DLD1 (cell line): Measurements from ENCODE around the gene FOXC2.

Experiments used
- in situ Hi-C: cut with HindIII; loops from 2 replicates; pipeline ENCODE4 v1.10.0; 2017; ENCODE audit warnings: low sequenced_read_pairs

FOXC2 gene

DNA sequence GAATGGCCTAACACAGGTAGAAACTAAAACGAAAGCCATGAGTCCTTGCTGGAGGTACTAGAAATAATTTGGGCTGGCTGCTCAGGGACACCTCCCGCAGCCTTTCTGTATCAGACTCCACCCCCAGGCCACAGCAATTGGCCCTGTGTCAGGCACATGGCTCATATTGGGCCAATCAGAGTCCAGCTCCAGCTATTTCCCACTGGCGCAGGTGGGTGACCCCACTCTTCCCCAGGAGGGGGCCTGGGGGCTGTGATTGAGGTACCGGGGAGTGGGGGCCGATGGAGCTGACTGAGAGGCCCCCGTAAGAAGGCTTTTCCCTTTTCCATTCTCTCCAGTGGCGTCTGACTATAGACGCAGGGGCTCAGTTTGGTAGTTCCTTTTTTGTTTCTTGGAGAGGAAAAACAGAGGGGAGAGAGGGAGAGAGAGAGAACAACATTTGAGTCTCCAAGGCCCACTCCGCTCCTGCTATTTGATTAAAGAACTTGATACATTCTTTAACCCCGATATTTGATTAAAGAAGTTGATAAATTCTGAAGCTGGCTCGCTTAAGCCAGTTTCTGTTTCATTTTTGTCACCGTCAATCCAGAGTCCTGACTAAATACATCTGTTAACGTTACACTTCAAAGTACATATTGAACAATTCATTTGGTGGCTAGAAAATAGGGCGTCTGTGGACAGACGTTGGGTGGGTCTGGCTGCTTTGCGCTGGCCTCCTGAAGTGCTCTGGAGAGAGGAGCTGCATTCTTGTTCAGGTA, 38.0 kb downstream of the FOXC2 start:
- in situ Hi-C loops = no loop called here

DNA sequence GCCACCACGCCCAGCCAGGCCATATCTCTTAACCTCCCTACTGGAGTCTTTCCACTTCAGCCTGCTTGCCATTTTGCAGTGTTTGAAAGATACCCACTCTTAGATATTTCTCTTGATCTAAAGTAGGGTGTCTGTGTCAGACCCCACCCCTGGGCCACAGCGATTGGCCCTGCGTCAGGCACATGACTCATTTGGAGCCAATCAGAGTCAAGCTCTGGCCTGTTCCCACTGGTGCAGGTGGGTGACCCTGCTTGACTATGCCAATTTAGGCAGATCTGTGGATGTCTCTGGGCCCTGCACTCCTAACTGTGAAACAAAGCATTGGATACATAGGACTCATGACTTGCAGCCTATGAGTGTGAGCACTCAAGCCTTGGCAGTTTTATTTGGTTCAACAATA, 39.3 kb downstream of the FOXC2 start:
- in situ Hi-C loops = no loop called here

DNA sequence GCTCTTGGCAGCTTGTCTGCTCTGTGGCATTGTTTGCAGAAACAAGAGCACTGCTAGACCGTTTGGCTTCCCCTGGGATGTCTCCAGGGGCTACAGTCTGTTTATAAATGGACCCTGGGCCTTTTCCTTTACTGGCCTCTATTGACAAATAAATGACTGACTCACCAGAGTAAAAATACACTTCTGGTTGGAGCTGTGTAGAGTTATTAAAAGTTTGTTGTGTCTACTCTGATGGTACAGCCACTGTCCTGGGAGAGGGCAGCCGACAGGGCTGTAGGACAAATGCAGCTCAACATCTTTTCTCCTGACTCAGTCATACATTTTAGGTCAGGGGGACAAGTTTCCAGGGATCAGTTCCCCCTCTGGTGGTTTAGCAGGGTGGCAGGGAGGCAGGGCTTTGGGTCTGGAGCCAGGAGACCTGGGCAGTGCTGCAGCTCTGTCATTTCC, 41.7 kb downstream of the FOXC2 start:
- in situ Hi-C loops = no loop called here

DNA sequence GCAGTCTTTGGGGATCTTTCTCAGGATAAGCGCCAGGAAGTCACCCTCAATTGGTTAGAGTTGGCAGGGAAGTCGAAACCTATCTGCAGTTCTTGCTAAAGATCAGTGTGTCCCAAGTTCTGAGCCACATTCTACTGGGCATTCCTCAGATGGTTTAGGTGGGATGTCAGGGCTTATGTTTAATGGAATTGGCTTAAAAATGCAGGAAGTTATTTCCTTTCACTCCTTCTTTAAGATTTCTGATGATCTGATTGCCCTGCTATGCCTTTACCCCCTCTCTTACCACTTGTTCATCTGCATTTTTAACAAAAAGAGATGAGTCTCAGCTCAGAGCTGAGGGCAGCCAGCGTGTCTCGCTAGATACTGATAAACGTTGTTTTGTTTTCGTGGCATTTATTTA, 42.5 kb downstream of the FOXC2 start:
- in situ Hi-C loops = no loop called here

DNA sequence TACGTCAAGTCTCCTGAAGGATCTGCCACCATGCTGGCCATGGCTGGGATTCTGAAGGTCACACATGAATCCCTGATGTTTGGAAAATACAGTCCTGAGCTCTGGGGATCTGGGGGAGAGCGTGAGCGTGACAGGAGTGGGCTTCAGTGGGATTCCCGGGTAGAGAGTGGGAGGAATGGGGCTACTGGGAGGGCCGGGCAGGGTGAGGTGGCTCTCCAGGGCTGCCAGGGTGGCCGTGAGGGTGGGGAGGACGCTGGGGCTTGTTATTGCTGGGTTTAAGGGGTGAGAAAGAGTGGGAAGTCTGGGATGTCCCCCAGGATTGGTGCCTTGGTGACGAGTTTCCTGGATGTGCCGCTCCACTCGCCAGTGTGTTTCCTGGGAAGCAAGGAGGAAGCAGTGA, 43.0 kb downstream of the FOXC2 start:
- in situ Hi-C loops = no loop called here

DNA sequence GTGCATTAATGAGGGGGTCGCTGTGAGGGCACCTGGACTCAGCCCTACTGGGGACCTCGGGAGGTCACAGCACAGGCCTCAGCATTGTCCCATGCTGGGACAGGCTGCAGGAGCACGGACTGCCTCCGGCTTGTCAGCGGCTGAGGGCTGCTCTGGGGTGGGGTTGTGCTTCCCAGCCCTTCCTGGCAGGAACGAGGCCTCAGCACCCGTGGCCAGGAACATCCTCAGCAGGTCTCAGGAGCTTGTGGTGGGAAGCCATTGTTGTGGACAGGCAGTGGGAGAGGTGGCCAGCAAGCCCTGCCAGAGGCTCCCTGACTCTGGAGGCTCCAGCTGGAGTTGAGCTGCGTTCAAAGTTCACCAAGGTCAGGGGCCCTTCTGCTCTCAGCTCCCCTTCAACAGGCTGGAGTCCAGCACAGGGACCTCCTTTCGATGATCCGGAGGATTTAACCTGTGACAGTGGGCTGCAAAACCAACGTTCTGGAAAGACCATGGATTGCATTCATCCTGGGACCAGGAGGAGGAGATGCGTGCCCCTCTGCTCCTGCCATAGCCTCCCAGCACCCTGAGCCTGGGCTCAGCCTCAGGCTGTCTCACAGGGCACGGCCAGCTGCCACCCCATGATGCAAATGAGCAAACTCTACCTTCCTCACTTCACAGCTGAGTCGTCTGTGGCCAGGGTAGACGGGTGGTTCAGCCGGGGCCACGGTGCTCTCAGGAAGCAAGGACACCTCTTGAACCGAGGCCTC, 44.3 kb downstream of the FOXC2 start:
- in situ Hi-C loops = no loop called here

DNA sequence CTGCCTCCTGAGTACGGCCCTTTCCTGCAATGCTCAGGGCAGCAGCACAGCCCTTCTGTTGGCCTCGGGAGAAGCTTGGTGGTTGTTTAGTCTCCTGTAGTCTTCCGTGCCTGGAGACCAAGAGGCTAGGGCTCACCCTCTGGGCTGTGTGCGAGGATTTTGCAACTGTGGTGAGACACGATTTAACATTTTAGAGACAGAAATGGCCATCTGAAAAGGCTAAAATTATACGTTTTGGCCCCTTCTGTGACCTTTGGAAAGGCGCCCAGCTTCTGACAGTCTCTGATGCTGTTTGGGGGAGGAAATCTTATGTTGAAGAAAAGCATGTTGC, 44.9 kb downstream of the FOXC2 start:
- in situ Hi-C loops = no loop called here

DNA sequence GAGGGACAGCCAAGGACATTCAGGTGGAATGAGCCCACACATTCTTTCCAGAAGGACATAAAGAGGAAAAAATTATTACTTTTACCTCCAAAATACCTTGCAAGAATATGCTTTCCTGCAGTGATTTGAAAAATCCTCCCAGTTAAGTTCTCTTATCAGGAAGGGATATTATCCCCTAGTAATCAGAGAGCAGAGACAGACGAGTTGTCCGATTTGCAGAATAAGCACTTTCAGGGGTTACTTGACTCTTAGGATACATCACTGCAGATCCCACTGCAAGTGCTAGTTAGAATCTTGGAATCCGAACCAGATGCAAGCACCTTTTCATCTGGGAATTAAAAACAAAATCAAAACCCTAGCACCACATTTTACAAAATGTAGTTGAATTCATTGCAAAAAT, 45.3 kb downstream of the FOXC2 start:
- in situ Hi-C loops = no loop called here

DNA sequence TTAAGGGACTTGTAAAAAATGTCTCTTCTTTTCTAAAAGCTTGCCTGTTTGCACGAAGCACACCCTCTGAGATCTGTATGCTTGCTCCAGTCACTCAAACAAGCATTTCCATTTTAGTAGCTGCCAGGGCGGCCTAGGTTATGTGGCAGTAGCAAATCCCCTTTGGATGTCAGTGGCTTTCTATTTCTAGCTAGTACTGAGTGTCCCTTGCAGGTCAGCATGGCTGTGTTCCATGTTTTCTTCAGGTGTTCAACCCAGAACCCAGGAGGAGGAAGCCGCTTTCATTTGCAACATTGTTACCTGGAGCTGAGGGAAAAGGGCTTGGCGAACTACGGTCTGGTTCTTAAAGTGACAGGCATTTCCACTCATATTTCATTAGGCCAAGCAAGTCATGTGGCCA, 48.1 kb downstream of the FOXC2 start:
- in situ Hi-C loops = no loop called here

DNA sequence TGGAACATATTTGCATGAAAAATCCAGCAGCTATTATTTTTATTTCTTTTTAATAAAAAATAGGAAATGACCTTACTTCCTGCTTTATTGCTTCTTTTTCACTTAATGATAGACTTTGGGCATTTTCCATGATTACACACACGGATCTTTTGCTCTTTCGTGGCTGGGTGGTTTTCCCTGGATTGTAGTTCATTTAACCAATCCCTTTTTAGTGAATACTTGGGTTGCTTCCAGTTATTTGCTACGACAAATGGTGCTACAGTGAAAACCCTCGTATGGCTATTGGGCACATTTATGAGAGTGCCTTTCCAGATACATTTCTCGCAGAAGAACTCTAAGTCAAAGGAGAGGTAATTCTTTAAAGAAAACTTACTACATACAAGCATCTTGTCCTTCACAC, 50.3 kb downstream of the FOXC2 start:
- in situ Hi-C loops = no loop called here

DNA sequence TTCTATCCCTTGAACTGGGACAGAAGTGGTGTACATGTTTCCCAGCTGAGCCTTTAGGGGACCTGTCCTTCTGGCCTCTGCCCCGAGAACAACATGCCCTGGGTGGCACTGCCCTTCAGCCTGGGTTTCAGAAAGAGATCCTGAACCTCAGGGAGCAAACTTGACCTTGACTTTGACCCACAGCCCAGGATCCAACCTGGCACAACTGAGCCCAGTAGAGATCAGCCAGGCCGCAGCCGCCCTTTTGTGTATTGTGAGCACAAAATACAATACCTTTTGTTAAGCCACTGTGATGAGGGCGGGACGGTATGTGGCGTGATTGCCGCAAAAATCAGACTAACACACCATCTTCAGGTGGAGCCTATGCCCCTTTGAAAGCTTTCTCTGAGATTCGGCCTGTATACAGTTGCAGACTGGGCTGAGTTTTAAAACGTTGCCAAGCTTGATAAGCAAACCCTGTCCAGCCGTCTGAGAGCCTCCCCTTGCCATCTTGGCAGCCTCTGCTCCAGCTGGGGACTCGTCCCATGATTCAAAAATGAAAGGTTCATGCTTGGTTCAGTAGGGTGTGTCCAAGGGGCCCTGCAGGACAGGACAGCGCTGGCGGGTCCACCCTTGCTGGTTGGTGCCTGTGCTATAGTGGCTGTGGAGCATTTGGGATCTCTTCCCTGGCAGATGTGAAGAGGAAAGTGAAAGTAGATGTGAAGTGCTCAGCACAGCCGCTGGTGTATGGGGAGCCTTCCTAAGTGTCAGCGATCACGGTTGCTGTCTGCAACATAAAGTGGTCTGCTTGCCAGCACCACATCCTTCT, 52.0 kb downstream of the FOXC2 start:
- in situ Hi-C loops = no loop called here
